KMS-11 (cell line): Measurements from ENCODE around the gene LRFN3.

Experiments used
- H2AFZ ChIP-seq: fragments of 200-600 bp; sonication (generic); 2 replicates; pipeline ENCODE4 v1.6.1; 2016; ENCODE audit warnings: antibody characterized with exemption, mixed run types, low read depth
- H3K27ac ChIP-seq: fragments of 200-600 bp; sonication (generic); 2 replicates; pipeline ENCODE4 v1.6.1; 2016; ENCODE audit warnings: mild to moderate bottlenecking, mixed run types
- H3K27me3 ChIP-seq: fragments of 200-600 bp; sonication (generic); 2 replicates; pipeline ENCODE4 v1.6.1; 2017; ENCODE audit warnings: mild to moderate bottlenecking, low read depth, mixed run types, moderate library complexity; ENCODE audit not compliant: insufficient read depth
- H3K36me3 ChIP-seq: fragments of 200-600 bp; sonication (generic); 2 replicates; pipeline ENCODE4 v1.6.1; 2017; ENCODE audit warnings: mild to moderate bottlenecking, mixed run types; ENCODE audit not compliant: insufficient read depth
- H3K4me1 ChIP-seq: fragments of 200-600 bp; sonication (generic); 2 replicates; pipeline ENCODE4 v1.6.1; 2016; ENCODE audit warnings: mild to moderate bottlenecking, low read depth, mixed run types; ENCODE audit not compliant: poor library complexity, severe bottlenecking
- H3K4me2 ChIP-seq: fragments of 200-600 bp; sonication (generic); 2 replicates; pipeline ENCODE4 v1.7.0; 2016; ENCODE audit warnings: mild to moderate bottlenecking, mixed run types
- H3K4me3 ChIP-seq: fragments of 200-600 bp; sonication (generic); IDR thresholded peaks from 2 replicates; pipeline ENCODE4 v1.6.1; 2017; ENCODE audit warnings: low read depth, low read length, mixed read lengths; ENCODE audit not compliant: insufficient read depth
- H3K79me2 ChIP-seq: fragments of 200-600 bp; sonication (generic); 2 replicates; pipeline ENCODE4 v1.6.1; 2016; ENCODE audit warnings: low read depth, mixed run types; ENCODE audit not compliant: insufficient read depth
- H3K9ac ChIP-seq: fragments of 200-600 bp; sonication (generic); 2 replicates; pipeline ENCODE4 v1.6.1; 2016; ENCODE audit warnings: mild to moderate bottlenecking, mixed run types
- H4K20me1 ChIP-seq: fragments of 200-600 bp; sonication (generic); 2 replicates; pipeline ENCODE4 v1.6.1; 2016; ENCODE audit warnings: mild to moderate bottlenecking, mixed run types; ENCODE audit not compliant: insufficient read depth
- TF ChIP-seq, protein P1 (sequence below): fragments of 200-600 bp; sonication (generic); conservative IDR thresholded peaks from 2 replicates; pipeline ENCODE4 v1.6.1; 2017; ENCODE audit warnings: low read depth, mild to moderate bottlenecking, antibody characterized with exemption, low read length, moderate library complexity, mixed read lengths

Gene LRFN3

DNA sequence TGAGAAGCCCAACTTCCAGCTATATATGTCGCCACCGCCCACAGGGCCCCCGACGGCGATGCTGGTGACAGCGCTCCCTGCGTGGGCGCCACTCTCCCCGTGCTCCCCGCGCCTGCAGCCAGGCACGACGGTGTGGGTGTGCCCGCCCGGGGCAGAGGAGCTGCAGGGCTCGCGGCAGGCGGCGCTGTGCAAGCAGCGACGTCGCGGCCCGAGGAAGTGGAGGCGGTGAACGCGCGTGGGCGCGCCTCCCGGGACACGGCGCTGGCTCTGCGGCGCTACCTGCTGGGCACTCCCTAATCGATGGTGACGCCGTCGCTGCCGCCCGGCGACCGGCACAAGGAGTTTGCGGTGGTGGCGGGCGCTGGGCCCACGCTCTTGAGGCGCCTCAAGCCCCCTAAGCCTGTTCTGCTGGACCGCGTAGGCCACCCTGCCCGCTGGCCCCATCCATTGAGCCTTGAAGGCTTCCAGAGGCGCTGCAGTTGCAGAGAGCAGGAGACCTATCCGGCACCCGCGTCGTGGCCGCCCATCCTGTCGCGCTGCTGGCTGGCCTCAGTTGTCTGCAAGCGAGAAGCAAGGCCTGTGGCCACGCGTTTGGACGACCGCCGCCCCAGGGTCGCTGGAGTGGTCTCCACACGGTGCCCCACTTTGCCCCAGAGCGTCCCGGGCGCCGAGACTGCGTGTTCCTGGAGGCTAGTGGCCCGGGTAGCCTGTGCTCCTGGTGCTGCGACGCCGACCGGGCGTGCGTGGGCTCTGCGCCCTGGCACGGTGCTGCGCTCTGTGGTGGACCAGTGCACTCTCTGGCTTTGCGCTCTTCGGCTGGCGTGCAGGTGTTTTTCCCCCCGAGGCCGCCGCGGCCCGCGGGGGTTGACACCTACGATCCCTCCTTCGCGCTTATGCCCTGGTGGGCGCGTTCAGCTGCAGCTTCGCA is 23.1 kb downstream of the LRFN3 start:
- Histone ChIP-seq H4K20me1 (no peaks in the 10 kb centered on the region), H3K79me2 (no peaks in the 10 kb centered on the region), H2AFZ (no peak overlapping the region), H3K27me3 (peaks cover 8% of the 10 kb centered on the region; the same call in 1 of the 2 replicates), H3K27ac (no peak overlapping the region), H3K9ac (no peak overlapping the region), H3K4me2 (no peak overlapping the region), H3K4me1 (no peaks in the 10 kb centered on the region), H3K36me3 (no peaks in the 10 kb centered on the region), H3K4me3 (no peak overlapping the region)
- TF ChIP-seq, protein P1, sequence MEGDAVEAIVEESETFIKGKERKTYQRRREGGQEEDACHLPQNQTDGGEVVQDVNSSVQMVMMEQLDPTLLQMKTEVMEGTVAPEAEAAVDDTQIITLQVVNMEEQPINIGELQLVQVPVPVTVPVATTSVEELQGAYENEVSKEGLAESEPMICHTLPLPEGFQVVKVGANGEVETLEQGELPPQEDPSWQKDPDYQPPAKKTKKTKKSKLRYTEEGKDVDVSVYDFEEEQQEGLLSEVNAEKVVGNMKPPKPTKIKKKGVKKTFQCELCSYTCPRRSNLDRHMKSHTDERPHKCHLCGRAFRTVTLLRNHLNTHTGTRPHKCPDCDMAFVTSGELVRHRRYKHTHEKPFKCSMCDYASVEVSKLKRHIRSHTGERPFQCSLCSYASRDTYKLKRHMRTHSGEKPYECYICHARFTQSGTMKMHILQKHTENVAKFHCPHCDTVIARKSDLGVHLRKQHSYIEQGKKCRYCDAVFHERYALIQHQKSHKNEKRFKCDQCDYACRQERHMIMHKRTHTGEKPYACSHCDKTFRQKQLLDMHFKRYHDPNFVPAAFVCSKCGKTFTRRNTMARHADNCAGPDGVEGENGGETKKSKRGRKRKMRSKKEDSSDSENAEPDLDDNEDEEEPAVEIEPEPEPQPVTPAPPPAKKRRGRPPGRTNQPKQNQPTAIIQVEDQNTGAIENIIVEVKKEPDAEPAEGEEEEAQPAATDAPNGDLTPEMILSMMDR, result no peak

DNA sequence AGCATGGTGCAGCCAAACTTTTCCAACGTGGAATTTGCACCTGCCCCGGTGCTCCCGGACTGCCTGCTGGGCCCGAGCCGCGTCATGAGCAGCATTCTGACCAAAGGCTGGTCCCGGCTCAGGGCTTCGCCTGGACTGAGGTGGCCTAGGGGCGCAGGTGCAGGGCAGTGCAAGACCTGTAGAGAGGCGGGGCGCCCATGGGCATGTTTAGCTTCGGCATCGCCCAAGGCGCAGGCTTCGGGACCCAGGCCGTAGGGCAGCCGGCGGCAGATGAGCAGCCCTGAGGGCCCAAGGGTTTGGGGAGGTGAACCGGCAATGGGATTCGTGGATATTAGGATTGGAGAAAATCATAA is 23.8 kb downstream of the LRFN3 start:
- H3K4me2 ChIP-seq, result no peak overlapping the region
- H2AFZ ChIP-seq, result no peak overlapping the region
- H4K20me1 ChIP-seq, result no peaks in the 10 kb centered on the region
- H3K4me3 ChIP-seq, result no peak overlapping the region
- H3K9ac ChIP-seq, result no peak overlapping the region
- H3K4me1 ChIP-seq, result no peaks in the 10 kb centered on the region
- H3K79me2 ChIP-seq, result no peaks in the 10 kb centered on the region
- peaks cover 4% of the 10 kb centered on the region; the same call in 1 of the 2 replicates for H3K27me3 ChIP-seq
- H3K36me3 ChIP-seq, result no peaks in the 10 kb centered on the region
- TF ChIP-seq, protein P1, result no peak
- H3K27ac ChIP-seq, result no peak overlapping the region

DNA sequence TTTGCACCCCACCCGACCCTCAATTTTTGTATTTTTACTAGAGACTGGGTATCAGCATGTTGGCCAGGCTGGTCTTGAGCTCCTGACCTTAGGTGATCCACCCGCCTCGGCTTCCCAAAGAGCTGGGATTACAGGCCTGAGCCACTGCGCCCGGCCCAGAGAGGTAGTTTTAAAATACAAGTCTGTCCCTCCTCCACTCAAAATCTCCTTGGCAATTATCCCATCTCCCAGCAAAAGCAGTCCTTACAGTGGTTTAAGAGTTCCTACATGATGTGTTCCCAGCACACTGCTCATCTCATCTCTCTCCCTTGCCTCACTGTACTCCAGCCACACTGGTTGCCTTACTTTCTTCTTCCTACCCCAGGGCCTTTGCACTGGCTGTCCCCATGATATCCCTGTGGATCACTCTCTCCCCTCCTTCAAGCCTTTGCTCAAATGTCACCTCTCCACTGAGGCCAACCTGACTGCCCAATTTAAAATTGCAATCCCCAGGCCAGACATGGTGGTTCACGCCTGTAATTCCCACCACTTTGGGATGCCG is 24.3 kb downstream of the LRFN3 start:
- no peaks in the 10 kb centered on the region for H3K79me2 ChIP-seq
- H3K36me3 ChIP-seq, result no peaks in the 10 kb centered on the region
- no peaks in the 10 kb centered on the region for H3K4me1 ChIP-seq
- H2AFZ ChIP-seq, result no peak overlapping the region
- no peak overlapping the region for H3K27ac ChIP-seq
- no peak overlapping the region for H3K4me2 ChIP-seq
- TF ChIP-seq, protein P1, result no peak
- H3K4me3 ChIP-seq, result no peak overlapping the region
- H3K27me3 ChIP-seq, result peaks cover 4% of the 10 kb centered on the region; the same call in 1 of the 2 replicates
- H3K9ac ChIP-seq, result no peak overlapping the region
- H4K20me1 ChIP-seq, result no peaks in the 10 kb centered on the region

DNA sequence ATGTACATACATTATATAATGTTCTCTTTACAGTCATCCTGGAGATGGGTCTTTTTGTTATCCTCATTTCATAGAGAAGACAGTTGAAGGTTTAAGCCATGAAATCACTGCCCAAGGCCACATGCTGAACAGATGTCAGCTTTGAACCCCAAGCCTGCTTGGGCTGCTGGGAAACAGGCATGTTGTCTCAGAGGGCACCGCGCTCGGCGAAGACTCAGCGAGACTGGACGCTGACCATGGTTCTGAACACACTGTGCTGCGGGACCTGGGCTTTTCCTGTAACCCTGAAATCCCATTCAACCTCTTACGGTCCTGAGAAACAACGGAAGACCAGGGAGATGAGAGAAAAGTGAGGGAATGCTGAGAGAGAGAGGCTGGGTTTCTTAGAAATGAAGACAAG is 27.3 kb downstream of the LRFN3 start:
- Histone ChIP-seq H3K4me3 (no peak overlapping the region), H3K27ac (no peak overlapping the region), H2AFZ (no peak overlapping the region), H3K27me3 (peaks cover 5% of the 10 kb centered on the region; the same call in 1 of the 2 replicates), H3K79me2 (no peaks in the 10 kb centered on the region), H3K4me1 (no peaks in the 10 kb centered on the region), H3K4me2 (no peak overlapping the region), H3K36me3 (no peaks in the 10 kb centered on the region), H3K9ac (no peak overlapping the region), H4K20me1 (no peaks in the 10 kb centered on the region)
- TF ChIP-seq, protein P1, result no peak
